ENCODE measurements around the gene CHN2. TPM values are rescaled to one million over a fixed set of nuclear protein-coding genes. Genes with fewer than 3 reads are reported as not detected.
"Not testable (repeated sequence)": the region's sequence is repeated elsewhere in the genome, so short reads cannot be mapped to it uniquely, and the experiment has no call there.

CHN2 gene
- polyA plus RNA-seq, 1 donor, result 10.5 TPM

DNA sequence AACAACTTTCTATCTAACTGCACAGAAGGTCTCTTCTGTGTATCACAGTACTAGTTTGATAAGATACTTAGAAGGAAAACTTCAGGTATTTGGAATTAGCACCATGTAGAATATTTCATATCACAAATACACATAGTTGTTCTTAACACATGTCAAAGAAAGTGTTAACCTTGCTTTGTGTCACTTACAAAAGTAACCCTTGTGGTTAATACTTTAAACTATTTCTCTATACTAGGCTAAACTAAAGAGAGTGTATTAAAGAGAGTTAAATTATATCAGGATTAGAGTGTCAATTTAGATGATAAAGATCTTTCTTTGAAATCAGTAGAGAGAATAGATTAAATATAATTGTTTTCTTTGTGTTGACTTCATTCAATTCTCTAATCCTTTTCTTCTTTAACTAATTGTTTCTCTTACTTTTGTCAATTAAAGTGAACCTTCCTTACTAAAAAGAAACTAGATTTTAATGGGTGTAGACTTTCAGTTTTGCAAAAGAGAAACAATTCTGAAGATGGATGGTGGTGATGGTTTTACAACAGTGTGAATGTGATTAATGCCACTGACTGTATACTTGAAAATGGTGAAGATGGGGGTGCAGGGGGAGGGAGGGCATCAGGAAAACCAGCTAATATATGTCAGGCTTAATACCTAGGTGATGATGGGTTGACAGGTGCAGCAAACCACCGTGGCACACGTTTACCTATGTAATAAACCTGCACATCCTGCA, 67.8 kb downstream of the CHN2 start:
- DNase-seq, result no peak

GRCh38 chr7:29263601-29264207, 69.1 kb downstream of the CHN2 start:
- DNase-seq, result not testable (repeated sequence)

DNA sequence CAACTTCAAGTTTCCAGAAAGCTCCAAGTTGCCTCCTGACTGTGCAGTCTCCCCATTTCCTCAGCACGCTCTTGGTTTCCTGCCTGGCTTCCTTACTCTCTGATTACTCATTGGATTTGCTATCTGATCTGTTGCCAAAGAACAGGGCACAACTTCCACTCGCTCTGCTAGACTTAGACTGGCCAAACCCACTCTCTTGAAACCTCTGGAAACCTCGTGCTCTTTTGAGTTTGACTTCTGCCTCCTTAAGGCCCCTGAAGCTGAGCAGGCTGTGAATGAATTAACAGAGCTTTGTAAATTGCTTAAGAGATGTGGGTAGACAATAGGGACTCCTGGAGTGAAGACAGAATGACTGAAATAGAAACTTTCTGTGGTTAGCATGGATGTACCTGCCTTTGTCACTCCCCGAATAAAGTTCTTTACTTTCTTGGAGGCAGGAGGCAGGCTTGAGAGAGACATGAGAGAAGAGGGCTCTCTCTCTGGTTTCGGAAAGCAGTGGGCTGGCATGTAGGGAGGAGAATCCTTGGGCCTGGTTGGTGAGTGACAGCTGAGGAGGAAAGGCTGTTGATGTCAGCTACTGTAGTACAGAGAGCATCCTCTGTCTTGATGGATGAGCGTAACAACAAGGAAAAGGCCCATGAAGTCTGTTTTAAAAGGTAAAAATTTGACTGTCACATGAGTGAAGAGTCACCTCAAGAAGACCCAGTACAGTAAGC, 70.8 kb downstream of the CHN2 start:
- no peak for DNase-seq

DNA sequence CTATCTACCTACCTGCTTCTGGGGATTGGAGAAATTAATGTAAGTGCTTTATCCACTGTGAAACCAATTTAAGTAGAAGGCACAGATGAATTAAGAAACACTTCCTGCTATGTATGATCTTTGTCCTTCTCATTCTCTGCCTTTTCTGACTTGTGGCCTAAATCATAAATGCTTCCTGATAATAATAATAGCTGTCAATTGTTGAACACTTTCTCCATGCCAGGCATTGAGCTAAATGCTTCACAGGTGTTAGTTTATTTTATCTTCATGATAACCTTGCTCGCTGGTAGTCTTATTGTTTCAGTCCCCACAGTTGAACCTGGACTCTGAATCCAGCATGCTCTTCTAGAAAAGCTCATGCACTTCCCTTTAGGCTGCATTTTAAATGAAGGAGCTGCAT, 75.4 kb downstream of the CHN2 start:
- DNase-seq, result no peak

DNA sequence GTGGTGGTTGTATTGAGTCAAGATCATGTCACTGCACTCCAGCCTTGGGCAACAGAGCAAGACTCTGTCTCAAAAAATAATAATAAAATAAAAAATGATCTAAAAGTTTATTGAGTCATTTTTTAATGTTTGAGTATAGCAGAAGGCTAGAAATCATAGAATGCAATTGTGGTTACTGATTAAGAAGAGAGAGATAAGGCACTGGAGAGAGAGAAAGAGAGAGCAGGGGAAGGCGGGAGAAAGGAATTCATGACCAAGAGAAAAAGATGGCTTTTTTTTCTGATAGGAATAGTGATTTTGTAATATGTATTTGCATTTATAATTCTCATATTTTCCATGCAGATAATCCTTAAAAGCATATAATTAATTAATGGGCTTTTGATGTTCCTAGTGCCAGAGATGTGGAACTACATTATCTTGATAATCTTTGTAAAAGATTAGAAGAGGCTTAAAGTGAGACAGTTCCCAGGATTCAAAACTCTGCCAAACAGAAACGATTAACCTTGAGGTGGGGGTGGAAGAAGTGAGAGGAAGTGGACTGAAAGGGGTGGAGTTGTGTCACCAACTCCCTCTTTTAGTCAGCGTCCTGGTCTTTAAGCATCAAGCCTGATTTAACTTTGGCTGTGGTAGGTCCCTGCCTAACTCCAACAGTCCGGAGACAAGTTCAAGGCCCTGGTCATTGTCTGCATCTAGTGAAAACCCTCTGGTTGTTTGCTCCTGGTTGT, 76.2 kb downstream of the CHN2 start:
- DNase-seq, result no peak

GRCh38 chr7:29271319-29271658, 76.7 kb downstream of the CHN2 start:
- DNase-seq, result no peak

DNA sequence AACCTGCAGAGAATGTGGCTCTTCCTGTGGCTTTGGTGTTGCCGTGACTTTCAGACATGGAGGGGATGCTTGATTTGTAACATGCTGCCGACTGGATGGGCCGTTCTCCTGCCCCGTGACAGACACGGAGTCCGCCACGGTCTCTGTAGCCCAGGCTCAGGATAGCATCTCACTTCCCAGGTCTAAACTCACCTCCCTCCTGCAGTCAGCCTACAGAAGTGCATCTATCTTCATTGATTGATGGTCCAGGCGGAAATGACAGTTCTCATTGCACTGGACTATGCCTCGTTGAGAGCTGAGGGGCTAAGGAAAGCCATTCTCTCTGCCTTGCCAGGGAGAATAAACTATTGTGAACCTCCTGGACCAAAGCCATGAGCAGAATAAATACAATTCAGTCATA, 77.5 kb downstream of the CHN2 start:
- no peak for DNase-seq

DNA sequence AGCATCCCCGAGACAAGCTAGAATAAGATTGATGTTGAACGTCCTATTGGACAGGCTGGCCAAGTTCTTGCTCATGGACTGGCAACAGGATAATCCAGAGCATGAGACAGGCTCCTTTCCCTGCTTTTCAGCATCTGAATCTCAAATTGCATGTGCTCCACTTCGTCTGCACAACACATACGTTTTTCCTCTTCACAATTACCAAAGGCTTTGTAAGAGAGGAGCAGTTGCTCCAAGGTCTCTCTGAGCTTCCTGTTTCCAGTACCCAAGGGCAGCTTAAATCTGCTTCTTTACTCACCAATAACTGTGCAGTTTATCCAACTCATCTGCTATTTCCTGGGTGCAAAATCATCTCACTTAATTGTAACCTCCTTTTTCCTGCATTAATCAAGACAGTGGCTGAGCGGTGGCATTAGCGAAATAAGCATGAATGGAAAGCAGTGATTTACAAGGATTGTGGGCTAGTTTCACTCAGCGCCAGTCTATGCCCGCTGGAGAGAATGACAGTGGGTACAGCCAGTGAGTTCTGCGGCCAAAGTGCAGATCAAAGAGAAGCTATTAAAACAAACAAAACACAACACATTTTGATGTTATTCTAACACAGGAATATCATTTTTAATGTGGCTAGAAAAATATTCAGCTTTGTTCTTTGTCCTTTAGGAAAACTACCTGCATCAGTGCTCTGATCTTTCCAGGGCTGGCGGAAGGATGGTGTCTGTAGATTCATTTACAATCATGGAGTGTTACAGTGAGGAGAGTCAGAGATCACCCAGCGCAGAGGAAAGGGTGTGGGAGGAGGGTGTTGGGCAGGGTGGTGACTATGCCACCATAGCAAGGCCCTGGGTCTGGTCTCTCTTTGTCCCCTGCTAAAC, 79.8 kb downstream of the CHN2 start:
- peak; percentile 64 for DNase-seq

DNA sequence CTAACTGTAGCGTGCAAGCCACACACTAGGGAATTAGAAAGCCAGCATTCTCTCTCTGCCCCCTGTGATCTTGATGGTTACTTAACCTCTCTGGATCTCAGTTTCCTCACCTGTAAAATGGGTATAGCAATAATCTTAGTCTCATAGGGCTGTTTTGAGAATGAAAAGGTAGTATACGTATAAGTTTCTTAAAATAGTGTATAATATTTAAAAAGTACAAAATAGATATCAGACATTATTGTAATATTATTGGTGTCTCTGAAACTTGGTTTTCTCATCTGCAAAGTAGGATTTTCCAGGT, 80.4 kb downstream of the CHN2 start:
- DNase-seq, result no peak

DNA sequence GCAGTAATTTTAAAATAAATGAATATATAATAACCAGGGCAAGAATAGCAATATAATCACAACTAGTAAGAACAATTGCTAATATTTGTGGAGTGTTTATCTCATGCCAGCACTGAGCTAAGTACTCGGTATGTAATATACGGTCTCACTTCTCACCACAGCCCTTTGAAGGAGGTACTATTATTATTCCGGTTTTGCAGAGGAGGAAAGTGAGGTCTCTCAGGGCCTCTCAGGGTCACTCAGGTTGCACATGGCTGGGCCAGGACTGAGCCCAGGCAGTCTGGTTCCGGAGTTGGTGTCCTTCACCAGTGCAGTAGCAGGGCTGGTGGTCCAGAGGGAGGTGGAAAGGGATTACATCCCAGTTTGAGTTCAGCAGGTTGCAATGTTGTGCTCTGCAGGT, 80.9 kb downstream of the CHN2 start:
- DNase-seq, result no peak

DNA sequence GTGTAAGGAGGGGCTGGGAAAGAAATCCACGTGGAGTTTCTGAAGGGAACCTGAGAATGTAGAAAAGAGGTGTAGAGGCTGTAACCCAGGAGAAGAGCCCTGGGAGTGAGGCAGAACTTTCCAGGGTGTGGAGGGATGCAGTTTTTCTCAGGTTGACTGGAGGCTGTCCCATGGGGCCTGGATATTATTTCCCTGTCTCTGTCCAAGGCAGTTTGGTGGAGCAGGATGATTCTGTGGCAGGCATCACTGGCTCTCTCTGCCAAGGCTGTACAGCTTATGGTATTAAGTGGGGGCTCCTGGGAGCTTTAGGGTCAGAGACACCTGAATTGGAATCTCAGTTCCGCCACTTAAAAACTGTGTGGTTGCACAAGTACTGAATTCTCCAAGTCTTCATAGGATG, 81.6 kb downstream of the CHN2 start:
- DNase-seq, result no peak

DNA sequence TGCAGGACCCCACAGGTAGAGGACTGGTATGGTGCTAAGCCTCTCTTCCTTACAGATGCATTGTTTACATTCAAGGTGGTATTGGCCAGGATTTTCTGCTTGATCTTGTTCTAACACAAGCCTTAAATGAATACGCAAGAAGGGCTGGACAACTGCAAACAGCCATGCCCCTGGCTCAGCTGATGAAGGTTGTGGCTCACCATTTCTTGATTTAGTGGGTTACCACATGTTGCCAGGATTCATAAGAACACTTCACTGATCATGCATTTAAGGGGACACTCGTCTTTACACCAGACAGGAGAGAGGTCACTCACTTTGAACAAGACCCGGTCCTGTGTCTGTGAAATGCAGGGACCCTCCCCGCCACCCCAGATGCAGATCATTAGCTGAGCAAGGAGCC, 82.2 kb downstream of the CHN2 start:
- DNase-seq, result no peak

DNA sequence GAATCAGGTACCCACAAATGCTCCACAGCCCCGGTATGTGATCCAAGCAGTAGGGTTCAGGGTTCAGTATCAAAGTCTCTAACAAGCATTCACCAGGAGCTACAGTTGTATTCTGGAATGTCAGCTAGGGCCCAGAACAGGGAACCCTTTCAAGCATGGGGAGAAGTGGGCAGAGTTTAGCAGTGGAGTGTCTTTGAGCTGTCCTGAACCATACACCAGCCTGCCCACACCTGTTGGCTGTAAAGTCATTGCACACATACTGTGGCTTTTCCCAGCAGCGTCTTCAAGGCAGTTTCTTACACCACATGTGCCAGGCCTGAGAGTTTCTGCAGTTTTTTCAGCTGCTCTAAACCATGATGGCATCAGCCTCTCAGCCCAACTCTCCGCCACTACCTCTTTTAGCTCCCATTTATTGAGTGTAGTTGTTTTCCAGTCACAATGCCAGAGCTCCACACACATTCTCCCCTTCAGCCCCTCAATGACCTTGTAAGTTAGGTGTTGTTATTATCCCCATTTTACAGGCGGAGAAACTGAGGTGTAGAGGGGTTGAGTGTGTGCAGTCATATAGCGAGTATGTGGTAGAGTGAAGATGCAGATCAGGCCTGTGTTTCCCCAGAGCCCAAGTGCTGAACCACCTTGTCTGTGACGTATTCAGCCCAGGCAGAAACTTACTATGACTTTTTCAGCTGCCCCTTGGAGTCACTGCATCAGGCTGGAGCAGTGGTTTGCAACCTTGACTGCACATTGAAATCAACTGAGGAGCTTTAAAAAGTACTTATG, 83.1 kb downstream of the CHN2 start:
- no peak for DNase-seq

- no peak for DNase-seq
These were observed 83.9 kb downstream of the CHN2 start for GRCh38 chr7:29278337-29279069.

DNA sequence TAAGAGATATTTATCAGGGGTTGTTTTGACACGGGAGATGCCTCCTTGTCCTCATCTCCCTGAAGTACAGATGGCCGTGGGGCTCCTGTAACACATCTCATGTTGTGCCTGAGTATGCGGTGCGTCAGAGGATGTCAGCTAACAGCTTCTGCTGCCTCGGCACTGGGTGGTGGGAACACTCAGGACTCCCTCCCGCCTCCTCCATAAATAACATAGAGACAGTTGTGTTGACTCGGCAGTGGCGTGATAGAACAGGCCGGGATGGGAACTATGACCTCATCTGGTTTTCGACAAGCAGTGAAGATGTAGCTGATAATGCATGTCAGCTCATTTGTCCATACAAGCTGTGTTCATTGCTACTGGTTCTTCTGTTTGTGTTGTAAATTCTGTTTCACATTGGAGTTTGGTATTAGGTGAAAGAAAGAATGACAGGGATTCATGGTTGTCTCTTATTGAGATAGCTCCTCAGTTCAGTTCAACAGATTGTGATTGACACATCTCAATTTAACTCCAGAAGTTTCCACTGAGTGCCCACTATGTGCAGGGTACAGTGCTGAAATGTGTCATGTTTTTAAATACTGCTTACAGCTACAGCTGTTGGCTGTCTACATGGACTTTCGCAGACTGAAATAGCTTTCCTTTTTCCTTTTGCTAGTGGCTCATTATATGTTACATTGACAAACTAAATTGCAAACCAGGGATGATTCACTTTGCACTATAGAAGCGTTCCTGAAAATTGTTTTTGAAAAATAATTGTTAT, 87.4 kb downstream of the CHN2 start:
- DNase-seq, result no peak

DNA sequence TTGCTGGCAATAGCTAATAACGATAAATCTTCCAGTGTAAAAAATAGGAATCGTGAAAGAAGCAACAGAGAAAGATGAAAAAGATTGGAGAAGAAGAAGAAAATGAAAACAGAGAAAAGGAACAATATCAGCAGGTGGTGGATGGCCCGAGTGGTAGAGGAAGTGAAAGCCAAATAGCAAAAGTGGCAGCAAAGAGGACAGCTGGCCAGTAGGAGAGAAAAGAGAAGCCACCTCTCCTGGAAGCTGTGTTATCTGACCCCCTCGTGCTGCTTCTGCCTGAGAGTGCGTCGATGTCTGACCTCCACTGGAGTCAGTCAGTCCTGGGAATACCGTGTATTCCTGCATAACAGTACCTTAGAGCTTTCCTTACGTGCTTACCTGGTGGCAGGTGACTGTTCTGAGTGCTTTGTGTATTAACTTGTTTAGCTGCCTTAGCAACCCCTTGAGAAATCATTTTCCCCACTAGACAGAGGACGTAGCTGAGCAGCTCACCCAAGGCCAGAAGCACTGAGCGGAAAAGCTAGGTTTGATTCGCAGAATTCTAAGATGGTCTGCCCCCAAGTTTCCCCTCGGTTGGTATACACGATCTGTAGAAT, 88.3 kb downstream of the CHN2 start:
- DNase-seq, result no peak

DNA sequence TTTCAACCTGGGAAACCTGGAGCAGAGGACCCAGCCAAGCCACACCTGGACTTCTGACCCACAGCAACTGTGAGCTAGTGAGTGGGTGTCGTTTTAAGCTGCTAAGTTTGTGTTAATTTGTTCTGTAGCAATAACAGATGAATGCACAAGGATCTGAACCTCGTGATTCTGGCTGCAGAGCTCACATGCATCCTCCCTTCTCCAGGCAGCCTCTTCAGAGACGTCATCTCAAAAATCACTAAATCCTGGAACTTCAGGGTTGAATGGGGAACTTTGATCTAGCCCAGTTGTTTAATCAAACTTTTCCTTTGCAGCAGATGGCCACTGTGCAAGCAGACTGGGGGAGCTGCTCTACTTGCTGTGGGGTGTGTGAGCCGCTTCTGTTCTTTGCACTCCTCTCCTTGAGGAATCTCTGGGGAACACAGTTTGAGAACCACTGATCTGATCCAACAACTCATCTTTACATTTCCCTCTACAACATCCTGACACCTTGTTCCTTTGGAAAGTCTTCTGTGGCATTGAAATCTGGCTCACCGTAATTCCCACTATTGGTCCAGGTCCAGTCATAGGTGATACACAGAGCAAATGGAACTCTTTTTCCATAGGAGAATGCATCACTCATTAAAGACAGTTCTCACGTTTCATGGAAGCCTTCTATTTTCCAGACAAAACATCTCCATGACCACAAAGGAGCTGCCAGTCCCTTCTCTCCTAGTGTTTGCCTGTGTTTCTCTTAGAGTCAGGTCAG, 90.3 kb downstream of the CHN2 start:
- DNase-seq, result no peak

DNA sequence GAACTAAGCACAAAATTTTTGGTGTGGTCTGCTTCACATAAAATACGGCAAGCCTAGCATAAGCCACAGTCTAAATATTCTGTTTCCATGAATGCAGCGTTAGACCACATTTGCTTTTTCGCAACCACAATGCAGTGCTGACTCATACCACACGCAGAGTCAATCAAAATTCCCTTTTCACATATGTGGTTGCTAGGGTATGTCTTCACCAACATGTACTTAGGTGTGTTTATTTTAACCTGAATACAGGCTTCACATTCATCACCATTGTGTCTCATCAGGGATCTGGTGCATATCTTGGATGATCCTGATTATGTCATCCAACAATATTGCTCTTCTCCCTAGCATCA, 90.8 kb downstream of the CHN2 start:
- DNase-seq, result no peak

GRCh38 chr7:29285861-29286260, 91.3 kb downstream of the CHN2 start:
- DNase-seq, result no peak
